Stimulated activated naive CD8-positive, alpha-beta T cell treated with anti-CD3 and anti-CD28 coated beads, Interleukin-15, Interleukin-2, amounts not matched to agents 100 ng/mL and 50 ng/mL, for 24 hours (primary cell): Measurements from ENCODE around the gene RAB5B.
"Not testable (repeated sequence)": the region's sequence is repeated elsewhere in the genome, so short reads cannot be mapped to it uniquely, and the experiment has no call there.

Source experiments
- H3K27ac Mint-ChIP-seq: one replicate; pipeline ENCODE4 v1.8.0; 2021; ENCODE audit warnings: mild to moderate bottlenecking, mixed read lengths
- H3K27me3 Mint-ChIP-seq: one replicate; pipeline ENCODE4 v1.8.0; 2021; ENCODE audit warnings: mixed read lengths
- H3K36me3 Mint-ChIP-seq: one replicate; pipeline ENCODE4 v1.8.0; 2021; ENCODE audit warnings: low read depth, mixed read lengths
- H3K4me1 Mint-ChIP-seq: one replicate; pipeline ENCODE4 v1.8.0; 2021; ENCODE audit warnings: low read depth, mixed read lengths
- H3K4me3 Mint-ChIP-seq: one replicate; pipeline ENCODE4 v1.8.0; 2021; ENCODE audit warnings: mild to moderate bottlenecking, mixed read lengths
- H3K9me3 Mint-ChIP-seq: one replicate; pipeline ENCODE4 v1.8.0; 2021; ENCODE audit warnings: mixed read lengths

Gene RAB5B

DNA sequence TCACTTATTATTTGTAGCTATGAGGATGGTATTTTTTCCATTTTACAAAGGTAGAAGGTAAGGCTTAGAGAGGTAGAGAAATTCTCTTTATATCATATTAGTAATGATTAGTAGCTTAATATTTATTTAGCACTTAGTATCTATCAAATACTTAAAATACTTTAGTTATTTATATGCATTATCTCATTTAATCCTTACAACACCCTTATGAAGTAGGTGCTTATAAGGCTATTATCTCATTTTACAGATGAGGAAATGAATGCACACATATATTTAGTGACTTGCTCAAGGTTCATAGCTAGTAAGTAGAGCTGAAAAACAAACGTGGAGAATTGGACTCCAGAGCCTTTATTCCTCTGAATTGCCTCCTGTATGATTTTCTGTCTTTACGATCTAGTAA lies 11.0 kb downstream of the RAB5B start:
- no peak overlapping the region for H3K27ac Mint-ChIP-seq
- H3K9me3 Mint-ChIP-seq: no peaks in the 10 kb centered on the region
- peaks cover 12% of the 10 kb centered on the region for H3K4me1 Mint-ChIP-seq
- no peak overlapping the region for H3K4me3 Mint-ChIP-seq
- H3K36me3 Mint-ChIP-seq: peaks cover 19% of the 10 kb centered on the region
- H3K27me3 Mint-ChIP-seq: no peaks in the 10 kb centered on the region

DNA sequence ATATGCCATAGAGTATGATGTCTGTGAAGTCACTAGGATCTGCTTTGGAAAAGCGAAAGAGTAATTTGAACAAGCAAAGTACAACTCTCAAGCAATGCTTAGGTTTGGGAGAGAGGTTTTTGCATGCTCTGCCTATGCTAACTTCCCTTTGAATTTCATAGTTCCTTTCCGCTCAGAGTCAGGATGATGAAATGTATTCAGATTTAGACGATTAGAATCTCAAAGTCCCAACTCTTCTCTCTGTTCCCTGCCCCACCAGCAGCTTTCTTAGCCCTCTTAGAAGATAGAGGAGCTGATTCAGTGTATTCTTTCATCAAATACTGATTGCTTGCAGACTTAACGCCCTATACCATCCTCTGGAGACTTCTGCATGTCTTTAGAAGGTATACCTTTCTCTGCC lies 11.5 kb downstream of the RAB5B start:
- peaks cover 12% of the 10 kb centered on the region for H3K4me1 Mint-ChIP-seq
- no peaks in the 10 kb centered on the region for H3K27me3 Mint-ChIP-seq
- no peaks in the 10 kb centered on the region for H3K9me3 Mint-ChIP-seq
- H3K4me3 Mint-ChIP-seq: no peak overlapping the region
- H3K36me3 Mint-ChIP-seq: peaks cover 23% of the 10 kb centered on the region
- H3K27ac Mint-ChIP-seq: no peak overlapping the region

DNA sequence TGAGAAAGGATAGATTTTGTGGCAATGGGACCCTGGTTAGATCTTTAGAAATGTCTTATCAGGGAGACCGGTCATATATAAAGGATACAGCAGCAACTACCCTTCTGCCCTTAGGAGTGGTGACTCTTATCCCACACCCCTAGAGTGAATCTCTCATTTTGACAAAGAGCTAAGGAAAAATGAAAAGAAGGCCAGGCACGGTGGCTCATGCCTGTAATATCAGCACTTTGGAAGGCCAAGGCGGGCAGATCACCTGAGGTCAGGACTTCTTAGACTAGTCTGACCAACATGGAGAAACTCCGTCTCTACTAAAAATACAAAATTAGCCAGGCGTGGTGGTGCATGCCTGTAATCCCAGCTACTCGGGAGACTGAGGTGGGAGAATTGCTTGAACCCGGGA lies 12.1 kb downstream of the RAB5B start:
- Mint-ChIP-seq H3K36me3 (peaks cover 29% of the 10 kb centered on the region), H3K4me1 (peaks cover 12% of the 10 kb centered on the region)
- not testable (repeated sequence) for H3K4me3 Mint-ChIP-seq, H3K9me3 Mint-ChIP-seq, H3K27ac Mint-ChIP-seq, H3K27me3 Mint-ChIP-seq

DNA sequence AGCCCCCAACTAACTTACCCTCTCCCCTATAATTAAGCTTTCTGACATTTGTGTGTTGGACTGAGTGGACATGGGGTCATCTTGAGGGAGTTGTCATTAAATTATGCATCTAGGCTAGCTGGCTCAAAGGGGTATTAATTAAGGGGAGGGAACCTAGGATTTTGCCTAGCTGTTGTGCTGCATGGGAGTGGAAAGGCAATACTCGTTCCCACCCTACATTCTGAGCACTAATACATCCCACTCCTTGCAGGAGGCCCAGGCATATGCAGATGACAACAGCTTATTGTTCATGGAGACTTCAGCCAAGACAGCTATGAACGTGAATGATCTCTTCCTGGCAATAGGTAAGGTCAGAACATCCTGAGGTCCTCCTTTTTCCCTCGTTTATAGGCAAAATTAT lies 17.2 kb downstream of the RAB5B start:
- H3K36me3 Mint-ChIP-seq: peaks cover 42% of the 10 kb centered on the region
- H3K27me3 Mint-ChIP-seq: no peaks in the 10 kb centered on the region
- no peak overlapping the region for H3K4me3 Mint-ChIP-seq
- H3K4me1 Mint-ChIP-seq: peaks cover 2% of the 10 kb centered on the region
- H3K27ac Mint-ChIP-seq: no peak overlapping the region
- no peaks in the 10 kb centered on the region for H3K9me3 Mint-ChIP-seq

DNA sequence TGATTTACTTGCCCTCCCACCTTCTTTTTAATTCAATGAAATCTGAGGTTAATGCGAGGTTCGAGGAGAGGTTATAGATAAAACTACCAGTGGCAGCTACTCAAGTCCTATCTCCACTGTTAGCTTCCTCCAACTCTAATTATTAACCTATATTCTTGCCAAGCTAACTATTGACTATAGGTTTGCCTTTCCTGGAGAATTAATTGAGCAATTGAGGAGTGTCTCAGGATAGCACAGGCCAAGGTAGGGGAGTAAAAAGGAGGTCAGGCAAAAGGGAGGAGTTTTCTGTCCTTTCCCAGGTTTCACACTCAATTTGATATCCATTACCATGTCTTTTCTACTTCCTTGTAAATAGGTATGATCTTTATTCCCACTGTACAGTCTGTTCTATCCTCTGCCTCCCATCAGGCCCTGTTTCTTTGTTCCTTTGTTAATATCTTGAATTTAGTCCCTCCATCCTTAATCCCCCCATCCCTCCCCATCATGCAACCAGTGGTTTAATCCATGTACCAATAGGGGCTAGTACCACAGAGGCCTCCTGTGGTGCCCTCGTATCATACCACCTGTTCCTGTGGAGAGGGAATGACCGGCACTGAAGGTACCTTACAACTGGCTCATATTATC lies 19.5 kb downstream of the RAB5B start:
- H3K9me3 Mint-ChIP-seq: no peaks in the 10 kb centered on the region
- H3K4me3 Mint-ChIP-seq: no peak overlapping the region
- H3K36me3 Mint-ChIP-seq: peaks cover 36% of the 10 kb centered on the region
- H3K4me1 Mint-ChIP-seq: peaks cover 16% of the 10 kb centered on the region
- peaks cover 9% of the 10 kb centered on the region for H3K27me3 Mint-ChIP-seq
- H3K27ac Mint-ChIP-seq: no peak overlapping the region

DNA sequence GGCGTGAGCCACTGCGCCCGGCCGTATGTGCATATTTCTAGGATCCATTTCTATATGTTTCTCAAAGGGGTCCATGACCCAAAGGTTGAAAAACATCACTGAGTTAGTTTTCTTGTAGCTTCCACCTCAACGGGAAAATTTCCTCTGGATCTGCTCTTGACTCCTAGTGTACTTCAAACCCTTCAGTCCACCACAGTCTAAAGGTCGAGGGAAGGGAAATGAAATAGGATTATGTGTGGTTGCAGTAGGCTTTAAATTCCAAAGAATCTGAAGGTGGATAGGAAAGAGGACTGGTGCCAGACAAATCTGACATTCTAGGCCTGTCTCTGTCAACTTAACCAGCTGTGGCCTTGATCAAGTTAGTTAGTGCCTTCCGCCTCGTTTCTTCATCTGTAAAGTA lies 21.5 kb downstream of the RAB5B start:
- Mint-ChIP-seq H3K36me3 (peaks cover 27% of the 10 kb centered on the region), H3K9me3 (no peaks in the 10 kb centered on the region), H3K4me3 (no peak overlapping the region), H3K27me3 (peaks cover 9% of the 10 kb centered on the region), H3K4me1 (peaks cover 21% of the 10 kb centered on the region), H3K27ac (no peak overlapping the region)

DNA sequence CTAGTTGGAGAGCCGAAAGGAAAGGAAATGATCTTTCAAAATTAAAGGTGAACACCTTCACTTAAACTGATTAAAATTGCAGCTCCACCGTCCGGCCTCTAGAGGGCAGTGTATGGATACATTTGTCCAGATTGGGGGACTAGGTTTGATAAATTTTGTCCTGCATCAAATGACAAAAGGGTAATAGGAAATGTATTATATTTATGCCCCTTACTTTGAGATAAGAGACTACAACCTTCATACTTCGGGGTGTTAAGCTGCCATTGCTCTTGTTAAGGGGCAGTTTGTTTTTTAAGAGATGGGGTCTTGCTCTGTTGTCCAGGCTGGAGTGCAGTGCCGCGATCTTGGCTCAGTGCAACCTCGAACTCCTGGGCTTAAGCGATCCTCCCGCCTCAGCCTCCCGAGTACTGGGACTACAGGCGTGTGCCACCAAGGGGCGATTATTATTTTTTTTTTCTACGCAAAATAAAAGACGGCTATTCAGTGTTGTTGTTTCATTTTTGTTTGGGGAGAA lies 22.4 kb downstream of the RAB5B start:
- Mint-ChIP-seq H3K4me3 (peak overlapping the region; percentile 78), H3K4me1 (peaks cover 21% of the 10 kb centered on the region), H3K9me3 (no peaks in the 10 kb centered on the region), H3K36me3 (peaks cover 18% of the 10 kb centered on the region), H3K27ac (no peak overlapping the region), H3K27me3 (peaks cover 9% of the 10 kb centered on the region)

DNA sequence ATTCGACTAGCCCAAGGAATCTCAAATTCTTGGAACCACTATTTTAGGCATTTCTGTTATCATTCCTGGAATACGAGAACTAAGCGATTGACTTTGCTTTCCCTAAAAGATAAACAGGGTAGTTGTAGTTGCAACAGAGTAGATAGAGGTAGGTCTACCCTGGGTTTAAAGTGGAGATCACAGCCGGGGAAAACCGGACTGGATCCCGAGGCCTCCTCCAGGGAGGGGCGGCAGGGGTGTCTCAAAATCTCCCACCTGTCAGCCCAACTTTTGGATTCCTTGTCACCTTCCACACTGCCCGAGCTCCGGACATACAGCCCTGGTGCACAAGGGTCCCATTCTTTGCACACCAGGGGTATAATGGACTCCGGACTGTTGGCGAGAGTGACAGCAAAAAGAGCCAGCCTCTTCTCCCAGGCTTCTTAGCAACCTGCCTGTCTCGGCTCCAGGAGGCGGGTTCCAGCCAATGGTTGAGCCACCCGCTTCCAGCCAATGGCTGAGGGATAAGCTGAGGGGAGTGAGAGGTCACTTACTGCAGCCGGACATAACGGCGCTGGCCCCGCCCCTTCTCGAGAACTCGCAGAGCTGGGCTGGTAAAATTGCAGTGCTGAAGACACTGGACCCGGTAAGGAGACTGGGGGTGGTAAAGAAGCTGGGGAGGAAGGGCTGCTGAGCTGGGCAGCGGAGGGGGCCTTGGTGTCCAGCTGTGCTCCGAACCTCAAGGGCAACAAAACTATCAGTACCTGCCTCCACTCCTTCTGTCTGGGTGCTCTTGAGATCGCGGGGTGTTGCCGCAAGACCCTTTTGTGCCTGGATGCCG lies 23.0 kb downstream of the RAB5B start, which contains the start of gene SUOX:
Gene SUOX, plus strand, starts transcription at position 562 of the 820 bp plus-strand sequence. CDS start 4,946 bp downstream, outside the sequence.
- H3K27ac Mint-ChIP-seq: peak within 1 kb of the TSS; percentile 5
- H3K4me1 Mint-ChIP-seq: peaks cover 21% of the 10 kb centered on the region
- peaks cover 9% of the 10 kb centered on the region for H3K27me3 Mint-ChIP-seq
- no peaks in the 10 kb centered on the region for H3K9me3 Mint-ChIP-seq
- H3K4me3 Mint-ChIP-seq: peak within 1 kb of the TSS; percentile 78
- H3K36me3 Mint-ChIP-seq: peaks cover 12% of the 10 kb centered on the region

DNA sequence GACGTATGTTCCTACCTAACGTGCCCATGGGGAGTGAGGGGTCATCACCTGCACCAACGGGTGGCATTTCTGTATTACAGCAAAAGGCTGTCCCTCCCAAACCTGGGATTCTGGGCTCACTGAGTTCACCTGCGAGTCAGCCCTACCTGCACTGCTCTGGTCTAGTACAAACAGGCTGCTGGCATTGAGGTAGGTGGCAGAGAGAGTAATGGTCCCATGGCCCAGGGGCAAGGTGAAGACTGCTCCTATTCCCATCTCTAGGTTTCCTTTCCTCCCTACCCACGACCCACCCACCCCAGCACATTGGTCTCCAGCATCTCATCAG lies 23.6 kb downstream of the RAB5B start:
- H3K36me3 Mint-ChIP-seq: peaks cover 7% of the 10 kb centered on the region
- H3K27ac Mint-ChIP-seq: no peak overlapping the region
- H3K4me3 Mint-ChIP-seq: peak overlapping the region; percentile 78
- H3K9me3 Mint-ChIP-seq: no peaks in the 10 kb centered on the region
- H3K27me3 Mint-ChIP-seq: peaks cover 9% of the 10 kb centered on the region
- peaks cover 21% of the 10 kb centered on the region for H3K4me1 Mint-ChIP-seq

DNA sequence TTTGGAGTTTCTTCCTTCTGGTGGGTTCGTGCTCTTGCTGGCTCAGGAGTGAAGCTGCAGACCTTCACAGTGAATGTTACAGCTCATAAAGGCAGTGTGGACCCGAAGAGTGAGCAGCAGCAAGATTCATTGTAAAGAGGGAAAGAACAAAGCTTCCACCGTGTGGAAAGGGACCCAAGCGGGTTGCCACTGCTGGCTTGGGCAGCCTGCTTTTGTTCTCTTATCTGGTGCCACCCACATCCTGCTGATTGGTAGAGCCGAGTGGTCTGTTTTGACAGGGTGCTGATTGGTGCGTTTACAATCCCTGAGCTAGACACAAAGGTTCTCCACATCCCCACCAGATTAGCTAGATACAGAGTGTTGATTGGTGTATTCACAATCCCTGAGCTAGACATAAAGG lies 25.6 kb downstream of the RAB5B start:
- not testable (repeated sequence) for H3K4me3 Mint-ChIP-seq, H3K36me3 Mint-ChIP-seq, H3K27ac Mint-ChIP-seq, H3K9me3 Mint-ChIP-seq, H3K27me3 Mint-ChIP-seq
- H3K4me1 Mint-ChIP-seq: peaks cover 21% of the 10 kb centered on the region

DNA sequence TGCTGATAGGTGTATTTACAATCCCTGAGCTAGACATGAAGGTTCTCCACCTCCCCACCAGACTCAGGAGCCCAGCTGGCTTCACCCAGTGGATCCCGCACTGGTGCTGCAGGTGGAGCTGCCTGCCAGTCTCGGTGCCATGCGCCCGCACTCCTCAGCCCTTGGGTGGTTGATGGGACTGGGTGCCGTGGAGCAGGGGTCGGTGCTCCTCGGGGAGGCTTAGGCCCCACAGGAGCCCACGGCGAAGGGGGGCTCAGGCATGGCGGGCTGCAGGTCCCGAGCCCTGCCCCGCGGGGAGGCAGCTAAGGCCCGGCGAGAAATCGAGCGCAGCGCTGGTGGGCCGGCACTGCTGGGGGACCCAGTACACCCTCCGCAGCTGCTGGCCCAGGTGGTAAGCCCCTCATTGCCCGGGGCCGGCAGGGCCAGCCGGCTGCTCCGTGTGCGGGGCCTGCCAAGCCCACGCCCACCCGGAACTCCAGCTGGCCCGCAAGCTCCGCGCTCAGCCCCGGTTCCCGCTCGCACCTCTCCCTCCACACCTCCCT lies 26.2 kb downstream of the RAB5B start:
- H3K4me1 Mint-ChIP-seq: peaks cover 21% of the 10 kb centered on the region
- H3K9me3 Mint-ChIP-seq, H3K27me3 Mint-ChIP-seq, H3K27ac Mint-ChIP-seq, H3K36me3 Mint-ChIP-seq, H3K4me3 Mint-ChIP-seq: not testable (repeated sequence)

DNA sequence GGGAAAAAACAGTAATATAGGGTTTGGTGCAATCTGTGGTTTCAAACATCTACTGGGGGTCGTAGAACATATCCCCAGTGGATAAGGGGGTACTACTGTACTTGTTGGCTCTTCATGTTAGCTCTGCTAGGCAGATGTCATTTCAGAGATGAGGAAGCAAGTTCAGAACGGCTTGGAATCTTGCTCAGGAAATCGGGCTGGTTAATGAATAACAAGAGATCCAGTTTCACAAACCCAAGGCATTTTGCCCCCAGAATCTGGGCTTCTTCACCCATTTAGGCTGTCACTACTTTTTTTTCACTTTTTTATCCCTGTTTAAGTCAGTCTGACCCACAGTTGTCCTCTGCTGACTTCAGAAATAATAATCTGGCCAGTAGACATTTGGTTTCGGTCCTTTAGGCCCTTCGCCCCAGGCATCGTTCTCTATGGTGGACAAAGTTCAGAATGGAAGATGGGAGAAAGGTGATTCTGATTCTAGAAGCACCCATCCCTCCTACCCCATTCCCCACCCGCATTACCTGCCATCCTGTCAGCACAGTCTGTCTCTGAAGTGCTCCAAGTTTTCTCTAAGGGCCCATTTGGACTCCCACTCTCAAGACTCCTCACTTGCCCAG lies 27.7 kb downstream of the RAB5B start:
- H3K4me1 Mint-ChIP-seq: peaks cover 13% of the 10 kb centered on the region
- H3K36me3 Mint-ChIP-seq: peaks cover 3% of the 10 kb centered on the region
- peaks cover 9% of the 10 kb centered on the region for H3K27me3 Mint-ChIP-seq
- no peak overlapping the region for H3K4me3 Mint-ChIP-seq
- H3K9me3 Mint-ChIP-seq: no peaks in the 10 kb centered on the region
- no peak overlapping the region for H3K27ac Mint-ChIP-seq

DNA sequence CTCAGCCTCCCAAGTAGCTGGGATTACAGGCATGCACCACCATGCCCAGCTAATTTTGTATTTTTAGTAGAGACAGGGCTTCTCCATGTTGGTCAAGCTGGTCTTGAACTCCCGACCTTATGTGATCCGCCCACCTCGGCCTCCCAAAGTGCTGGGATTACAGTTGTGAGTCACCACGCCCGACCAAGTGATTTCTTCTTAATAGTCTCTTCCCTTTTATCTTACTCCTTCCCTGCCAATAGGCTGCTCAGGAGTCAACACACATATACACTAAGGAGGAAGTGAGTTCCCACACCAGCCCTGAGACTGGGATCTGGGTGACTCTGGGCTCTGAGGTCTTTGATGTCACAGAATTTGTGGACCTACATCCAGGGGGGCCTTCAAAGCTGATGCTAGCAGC lies 29.5 kb downstream of the RAB5B start:
- peaks cover 14% of the 10 kb centered on the region for H3K4me1 Mint-ChIP-seq
- not testable (repeated sequence) for H3K27me3 Mint-ChIP-seq, H3K36me3 Mint-ChIP-seq, H3K4me3 Mint-ChIP-seq, H3K9me3 Mint-ChIP-seq, H3K27ac Mint-ChIP-seq

DNA sequence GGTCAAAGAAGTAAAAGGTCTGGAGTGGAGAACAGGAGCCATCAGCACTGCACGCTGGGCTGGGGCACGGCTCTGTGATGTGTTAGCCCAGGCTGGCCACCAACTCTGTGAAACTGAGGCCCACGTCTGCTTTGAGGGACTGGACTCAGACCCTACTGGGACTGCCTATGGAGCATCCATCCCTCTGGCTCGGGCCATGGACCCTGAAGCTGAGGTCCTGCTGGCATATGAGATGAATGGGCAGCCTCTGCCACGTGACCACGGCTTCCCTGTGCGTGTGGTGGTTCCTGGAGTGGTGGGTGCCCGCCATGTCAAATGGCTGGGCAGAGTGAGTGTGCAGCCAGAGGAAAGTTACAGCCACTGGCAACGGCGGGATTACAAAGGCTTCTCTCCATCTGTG lies 30.3 kb downstream of the RAB5B start:
- Mint-ChIP-seq H3K4me3 (no peak overlapping the region), H3K27ac (no peak overlapping the region), H3K4me1 (peaks cover 13% of the 10 kb centered on the region), H3K9me3 (no peaks in the 10 kb centered on the region), H3K27me3 (no peaks in the 10 kb centered on the region), H3K36me3 (peaks cover 3% of the 10 kb centered on the region)
